Measurements from ENCODE around the gene DDX54. TPM values are rescaled to one million over a fixed set of nuclear protein-coding genes. Genes with fewer than 3 reads are reported as not detected.

DDX54 gene
- total RNA-seq, 1 experiment from 2014 or later, result 101 TPM

GRCh38 chr12:113128802-113129663 is 56.2 kb downstream of the DDX54 start:
- no peak for ATAC-seq
- Histone ChIP-seq H3K9me3 (ENCODE audit: control insufficient read depth, insufficient read depth, low read depth, low read length) (no peaks in the 10 kb centered on the region), H3K27me3 (ENCODE audit: control insufficient read depth, insufficient read depth, low read length) (peaks cover 2% of the 10 kb centered on the region; the same call in 1 of the 2 replicates), H3K4me3 (ENCODE audit: low read depth in 2 of 2, low read length in 2 of 2) (no peak overlapping the region), H3K4me1 (ENCODE audit: control insufficient read depth, insufficient read depth, low read length) (no peaks in the 10 kb centered on the region), H3K36me3 (ENCODE audit: control insufficient read depth, insufficient read depth, low read length) (no peaks in the 10 kb centered on the region), H3K27ac (ENCODE audit: low read length) (no peak overlapping the region)
- ChIA-PET CTCF (no interaction called here), POLR2A (no interaction called here)
- TF ChIP-seq SIN3A (IDR thresholded peaks at IDR 0.05; ENCODE audit: borderline replicate concordance, insufficient read depth, low read depth, low read length) (no peak), POLR2AphosphoS5 (IDR thresholded peaks at IDR 0.05; ENCODE audit: low read depth, low read length) (no peak), CTCF (IDR thresholded peaks at IDR 0.05) (no peak), TCF7L2 (IDR thresholded peaks at IDR 0.05; ENCODE audit: low read depth, low read length) (no peak), REST (IDR thresholded peaks at IDR 0.05; ENCODE audit: insufficient read depth in 1 of 2, low read depth in 2 of 2, low read length in 1 of 2) (no peak)
- DNase-seq (ENCODE audit: low read depth, low spot score), result no peak
- BruUV-seq (replicated peaks), result no TSS peak
- intact Hi-C loops (cut with micrococcal nuclease; ENCODE audit: unreplicated experiment) (no loop called here), in situ Hi-C loops (cut with HindIII; ENCODE audit: low pct_unique_long_range_greater_than_20kb, low sequenced_read_pairs) (no loop called here)

- POLR2A ChIA-PET, result no interaction called here
- Histone ChIP-seq H3K27me3 (ENCODE audit: control insufficient read depth, insufficient read depth, low read length) (peaks cover 2% of the 10 kb centered on the region; the same call in 1 of the 2 replicates), H3K4me3 (ENCODE audit: low read depth in 2 of 2, low read length in 2 of 2) (no peak overlapping the region), H3K4me1 (ENCODE audit: control insufficient read depth, insufficient read depth, low read length) (no peaks in the 10 kb centered on the region), H3K9me3 (ENCODE audit: control insufficient read depth, insufficient read depth, low read depth, low read length) (no peaks in the 10 kb centered on the region), H3K36me3 (ENCODE audit: control insufficient read depth, insufficient read depth, low read length) (no peaks in the 10 kb centered on the region), H3K27ac (ENCODE audit: low read length) (no peak overlapping the region)
- CTCF ChIA-PET, result interaction anchor here (0.5 kb wide), 1 partner anchor 591 kb away, joined by 5 read pairs; no protein-coding TSS in a partner anchor
- no TSS peak for BruUV-seq (replicated peaks)
- DNase-seq (ENCODE audit: low read depth, low spot score) (no peak), ATAC-seq (no peak; the same call in 1 of the 2 replicates)
- TF ChIP-seq SIN3A (IDR thresholded peaks at IDR 0.05; ENCODE audit: borderline replicate concordance, insufficient read depth, low read depth, low read length), result no peak
- TF ChIP-seq REST (IDR thresholded peaks at IDR 0.05; ENCODE audit: insufficient read depth in 1 of 2, low read depth in 2 of 2, low read length in 1 of 2), result no peak
- no peak for TF ChIP-seq CTCF (IDR thresholded peaks at IDR 0.05)
- TF ChIP-seq POLR2AphosphoS5 (IDR thresholded peaks at IDR 0.05; ENCODE audit: low read depth, low read length), result no peak
- TF ChIP-seq TCF7L2 (IDR thresholded peaks at IDR 0.05; ENCODE audit: low read depth, low read length), result no peak
- intact Hi-C loops (cut with micrococcal nuclease; ENCODE audit: unreplicated experiment) (no loop called here), in situ Hi-C loops (cut with HindIII; ENCODE audit: low pct_unique_long_range_greater_than_20kb, low sequenced_read_pairs) (no loop called here)
These were observed 57.5 kb downstream of the DDX54 start for GRCh38 chr12:113127791-113128199.
